ENCODE data around the gene TXNDC15. TPM values are rescaled to one million over a fixed set of nuclear protein-coding genes. Genes with fewer than 3 reads are reported as not detected.
A peak's percentile ranks its signal among the peaks of the same experiment; 100 is the strongest.
"Not testable (repeated sequence)": the region's sequence is repeated elsewhere in the genome, so short reads cannot be mapped to it uniquely, and the experiment has no call there.

The TXNDC15 gene
- total RNA-seq, 4 donors from 2014 or later: 20.2 to 43.9 (median 35.2) TPM

DNA sequence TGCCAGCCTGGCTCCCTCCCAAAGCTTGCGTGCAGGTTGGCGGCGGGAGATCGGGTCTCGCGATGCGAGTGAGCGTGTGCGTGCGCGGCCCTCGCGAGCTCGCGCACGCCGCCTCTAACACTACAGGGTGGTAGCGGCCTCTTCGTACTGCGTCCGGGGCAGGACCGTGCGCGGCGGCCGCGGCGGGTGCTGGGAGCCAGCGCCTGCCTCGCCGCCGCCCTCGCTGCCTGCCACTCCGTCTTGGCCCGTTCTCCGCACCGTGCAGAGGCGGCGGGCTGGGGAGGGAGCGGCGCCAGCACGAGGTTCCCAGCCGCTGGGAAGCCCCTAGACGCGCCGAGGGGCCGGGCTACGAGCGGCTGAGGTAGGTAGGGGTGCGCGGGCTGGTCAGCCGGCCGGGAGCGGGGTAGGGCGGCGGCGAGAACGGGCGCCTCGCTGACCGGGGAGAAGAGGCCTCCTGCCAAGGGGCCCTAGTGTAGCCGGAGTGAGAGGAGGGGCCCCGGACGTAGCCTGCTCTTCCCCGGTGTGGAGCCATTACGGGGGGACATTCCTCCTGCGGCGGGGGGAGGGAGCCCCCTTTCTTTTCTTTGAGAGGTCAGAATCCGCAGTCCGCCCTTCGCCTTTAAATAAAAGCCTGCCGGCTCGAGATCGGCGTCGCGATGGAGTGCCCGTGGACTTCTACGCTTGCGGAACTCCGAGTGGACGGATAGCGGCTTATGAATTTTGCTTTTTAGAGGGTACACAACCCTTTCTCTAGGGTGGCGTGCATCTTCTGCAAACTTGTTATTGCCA, 28.1 kb upstream of the TXNDC15 start, which contains the start of gene C5orf24:
C5orf24 (plus strand) TSS at position 117 of the 789 bp plus-strand sequence. CDS start 8,933 bp downstream, outside the sequence.
- WGBS, 2 donors: 0 to 1% methylated on average over 4 to 17 of the region's 84 CpGs
- DNase-seq: peak; percentile 72
- H3K4me3 ChIP-seq: peak within 1 kb of the TSS; percentile 86 to 93 (median 89)
- H3K4me1 ChIP-seq: peaks cover 18 to 52% (median 36%) of the 10 kb centered on the region in 3 donors
- H3K36me3 ChIP-seq: peaks cover 0 to 27% (median 0%) of the 10 kb centered on the region in 3 donors
- no peaks in the 10 kb centered on the region for H3K27me3 ChIP-seq
- intact Hi-C loops (cut with DNase I): no loop called here
- H3K9me3 ChIP-seq: no peaks in the 10 kb centered on the region
- TF ChIP-seq POLR2A (IDR thresholded peaks at IDR 0.05): peak in 3 of 4 donors; percentile 96 to 99 (median 98)
- TF ChIP-seq, protein P1, sequence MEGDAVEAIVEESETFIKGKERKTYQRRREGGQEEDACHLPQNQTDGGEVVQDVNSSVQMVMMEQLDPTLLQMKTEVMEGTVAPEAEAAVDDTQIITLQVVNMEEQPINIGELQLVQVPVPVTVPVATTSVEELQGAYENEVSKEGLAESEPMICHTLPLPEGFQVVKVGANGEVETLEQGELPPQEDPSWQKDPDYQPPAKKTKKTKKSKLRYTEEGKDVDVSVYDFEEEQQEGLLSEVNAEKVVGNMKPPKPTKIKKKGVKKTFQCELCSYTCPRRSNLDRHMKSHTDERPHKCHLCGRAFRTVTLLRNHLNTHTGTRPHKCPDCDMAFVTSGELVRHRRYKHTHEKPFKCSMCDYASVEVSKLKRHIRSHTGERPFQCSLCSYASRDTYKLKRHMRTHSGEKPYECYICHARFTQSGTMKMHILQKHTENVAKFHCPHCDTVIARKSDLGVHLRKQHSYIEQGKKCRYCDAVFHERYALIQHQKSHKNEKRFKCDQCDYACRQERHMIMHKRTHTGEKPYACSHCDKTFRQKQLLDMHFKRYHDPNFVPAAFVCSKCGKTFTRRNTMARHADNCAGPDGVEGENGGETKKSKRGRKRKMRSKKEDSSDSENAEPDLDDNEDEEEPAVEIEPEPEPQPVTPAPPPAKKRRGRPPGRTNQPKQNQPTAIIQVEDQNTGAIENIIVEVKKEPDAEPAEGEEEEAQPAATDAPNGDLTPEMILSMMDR (IDR thresholded peaks at IDR 0.05): peak in 2 of 6 experiments; percentile 9 to 12
- peak within 1 kb of the TSS; percentile 95 to 98 (median 96) for H3K27ac ChIP-seq

DNA sequence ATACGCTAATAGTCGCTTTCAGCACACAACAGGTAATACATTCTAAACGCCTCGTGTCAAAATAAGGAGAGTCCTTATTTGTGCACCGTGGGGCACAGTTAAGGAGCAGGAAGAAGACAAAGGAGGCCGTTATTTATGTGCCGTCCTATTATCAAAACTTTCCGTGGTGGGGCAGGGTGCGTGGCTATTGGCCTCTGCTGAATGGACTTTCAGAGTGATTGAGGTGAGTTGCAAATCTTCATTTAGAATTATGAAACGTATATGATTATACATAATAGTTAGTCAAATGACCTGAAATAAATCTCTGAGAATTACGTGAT, 27.6 kb upstream of the TXNDC15 start:
- no peak for DNase-seq
- TF ChIP-seq, protein P1 (IDR thresholded peaks at IDR 0.05): no peak
- no peak for TF ChIP-seq POLR2A (IDR thresholded peaks at IDR 0.05)
- peak overlapping the region; percentile 86 to 93 (median 89) for H3K4me3 ChIP-seq
- peaks cover 18 to 58% (median 38%) of the 10 kb centered on the region in 3 donors for H3K4me1 ChIP-seq
- peaks cover 0 to 27% (median 0%) of the 10 kb centered on the region in 3 donors for H3K36me3 ChIP-seq
- H3K27ac ChIP-seq: peak overlapping the region; percentile 95 to 98 (median 96)
- H3K9me3 ChIP-seq: no peaks in the 10 kb centered on the region
- intact Hi-C loops (cut with DNase I): no loop called here
- H3K27me3 ChIP-seq: no peaks in the 10 kb centered on the region
- 0 to 1% methylated on average over 11 of the region's 11 CpGs for WGBS, 2 donors

DNA sequence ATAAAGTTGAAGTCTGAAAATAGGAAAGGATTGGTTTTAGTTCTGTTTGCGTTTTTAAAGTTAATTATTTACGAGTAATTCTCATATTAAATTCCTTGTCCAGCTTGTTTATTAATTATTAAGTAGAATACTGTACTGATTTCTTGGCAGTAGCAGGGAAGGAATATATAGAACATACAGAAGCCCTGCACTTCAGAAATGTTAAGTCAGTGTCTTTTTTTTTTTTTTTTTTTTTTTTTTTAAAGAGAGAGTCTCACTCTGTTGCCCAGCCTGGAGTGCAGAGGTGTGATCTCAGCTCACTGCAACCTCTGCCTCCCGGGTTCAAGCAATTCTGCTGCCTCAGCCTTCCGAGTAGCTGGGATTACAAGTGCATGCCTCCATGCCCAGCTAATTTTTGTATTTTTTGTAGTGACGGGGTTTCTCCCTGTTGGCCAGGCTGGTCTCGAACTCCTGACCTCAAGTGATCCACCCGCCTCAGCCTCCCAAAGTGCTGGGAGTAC, 24.7 kb upstream of the TXNDC15 start:
- WGBS, 2 donors: 81 to 91% methylated on average over 7 of the region's 7 CpGs
- H3K27ac ChIP-seq; H3K27me3 ChIP-seq; H3K9me3 ChIP-seq; H3K4me3 ChIP-seq; DNase-seq; intact Hi-C loops (cut with DNase I): not testable (repeated sequence)
- Histone ChIP-seq H3K4me1 (peaks cover 18 to 70% (median 38%) of the 10 kb centered on the region in 3 donors), H3K36me3 (peaks cover 0 to 52% (median 4%) of the 10 kb centered on the region in 3 donors)

DNA sequence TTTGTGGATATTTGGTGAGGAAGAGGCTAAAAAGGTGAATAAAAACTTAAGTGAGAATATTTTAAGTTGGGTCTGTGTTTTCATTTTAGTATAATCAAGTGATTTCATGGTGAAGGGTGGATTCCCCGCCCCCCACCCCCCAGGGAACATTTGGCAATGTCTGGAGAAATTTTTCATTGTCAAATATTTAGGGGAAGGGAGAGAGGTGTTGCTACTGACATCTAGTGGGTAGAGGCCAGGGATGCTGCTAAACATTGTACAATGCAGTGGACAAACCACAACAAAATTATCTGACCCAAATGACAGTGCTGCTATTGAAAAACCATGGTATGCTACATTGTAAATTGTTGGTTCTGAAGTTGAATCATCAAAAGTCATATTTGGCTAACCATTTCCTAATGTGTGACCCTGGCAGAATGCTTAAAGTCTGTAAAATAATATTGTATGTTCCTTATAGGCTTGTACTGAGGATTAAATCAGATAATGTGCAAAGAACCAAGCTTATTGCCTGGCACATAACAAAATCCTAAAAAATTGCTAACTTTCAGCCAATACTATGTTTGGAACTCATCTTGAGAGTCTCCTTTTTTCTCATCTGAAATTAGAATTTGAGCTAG, 22.8 kb upstream of the TXNDC15 start:
- Histone ChIP-seq H3K36me3 (peaks cover 8 to 72% (median 10%) of the 10 kb centered on the region in 3 donors), H3K9me3 (no peaks in the 10 kb centered on the region), H3K4me3 (no peak overlapping the region), H3K27me3 (no peaks in the 10 kb centered on the region), H3K27ac (no peak overlapping the region), H3K4me1 (peaks cover 13 to 64% (median 33%) of the 10 kb centered on the region in 3 donors)
- TF ChIP-seq, protein P1 (IDR thresholded peaks at IDR 0.05): peak in 1 of 6 experiments; percentile 26
- TF ChIP-seq POLR2A (IDR thresholded peaks at IDR 0.05): no peak
- intact Hi-C loops (cut with DNase I): no loop called here
- WGBS, 2 donors: 47% methylated on average over 1 of the region's 1 CpG; no CpG with 5 or more reads in 1 of the 2 donors
- DNase-seq: no peak

DNA sequence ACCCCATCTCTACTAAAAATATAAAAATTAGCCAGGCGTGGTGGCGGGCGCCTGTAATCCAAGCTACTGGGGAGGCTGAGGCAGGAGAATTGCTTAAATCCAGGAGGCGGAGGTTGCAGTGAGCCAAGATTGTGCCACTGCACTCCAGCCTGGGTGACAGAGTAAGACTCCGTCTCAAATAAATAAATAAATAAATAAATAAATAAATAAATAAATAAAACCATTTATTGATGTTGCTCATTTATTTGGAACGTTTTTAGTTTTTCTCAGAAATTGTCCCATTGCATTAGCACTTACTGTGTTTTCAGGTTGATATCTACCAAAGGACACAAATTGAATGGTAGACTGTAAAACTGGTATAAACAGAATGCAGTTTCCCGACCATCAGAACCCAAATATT, 17.7 kb upstream of the TXNDC15 start:
- H3K27ac ChIP-seq; H3K9me3 ChIP-seq; DNase-seq; H3K27me3 ChIP-seq; intact Hi-C loops (cut with DNase I); H3K4me3 ChIP-seq: not testable (repeated sequence)
- H3K4me1 ChIP-seq: peaks cover 0 to 16% (median 0%) of the 10 kb centered on the region in 3 donors
- H3K36me3 ChIP-seq: peaks cover 8 to 98% (median 14%) of the 10 kb centered on the region in 3 donors
- WGBS, 2 donors: 89 to 91% methylated on average over 7 of the region's 7 CpGs

DNA sequence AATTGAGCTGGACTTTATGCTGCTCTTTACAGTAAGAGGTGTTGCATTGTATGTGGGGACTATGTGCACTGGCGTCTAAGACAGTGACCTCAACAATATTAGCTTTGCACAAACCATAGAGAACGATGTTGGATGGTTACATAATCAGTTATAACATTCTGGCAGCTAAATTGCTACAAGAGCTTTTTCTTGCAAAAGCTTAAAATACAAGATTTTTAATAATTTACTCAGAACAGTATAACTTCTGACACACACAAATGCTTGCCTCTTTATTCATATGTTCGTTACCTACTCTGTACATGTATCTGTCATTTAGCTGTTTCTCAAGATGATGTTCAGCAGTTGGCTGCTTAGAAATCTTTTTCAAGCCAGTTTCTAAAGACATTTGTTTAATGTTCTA, 16.8 kb upstream of the TXNDC15 start:
- 69 to 71% methylated on average over 3 of the region's 3 CpGs for WGBS, 2 donors
- Histone ChIP-seq H3K27ac (no peak overlapping the region), H3K36me3 (peaks cover 8 to 95% (median 14%) of the 10 kb centered on the region in 3 donors), H3K4me1 (peaks cover 0 to 7% (median 0%) of the 10 kb centered on the region in 3 donors), H3K9me3 (no peaks in the 10 kb centered on the region), H3K4me3 (no peak overlapping the region), H3K27me3 (no peaks in the 10 kb centered on the region)
- TF ChIP-seq POLR2A (IDR thresholded peaks at IDR 0.05): no peak
- TF ChIP-seq, protein P1 (IDR thresholded peaks at IDR 0.05): no peak
- DNase-seq: no peak
- intact Hi-C loops (cut with DNase I): no loop called here

Measured in esophagus squamous epithelium (tissue), 5 donors.